ENCODE data around the gene TRMO. TPM values are rescaled to one million over a fixed set of nuclear protein-coding genes. Genes with fewer than 3 reads are reported as not detected.

The TRMO gene
- total and polyA plus RNA-seq, 9 of the 15 experiments (the other 6 are each of a cell fraction or from before 2014, with no cell fraction given) = 5.6 to 22.4 (median 16.2) TPM

DNA sequence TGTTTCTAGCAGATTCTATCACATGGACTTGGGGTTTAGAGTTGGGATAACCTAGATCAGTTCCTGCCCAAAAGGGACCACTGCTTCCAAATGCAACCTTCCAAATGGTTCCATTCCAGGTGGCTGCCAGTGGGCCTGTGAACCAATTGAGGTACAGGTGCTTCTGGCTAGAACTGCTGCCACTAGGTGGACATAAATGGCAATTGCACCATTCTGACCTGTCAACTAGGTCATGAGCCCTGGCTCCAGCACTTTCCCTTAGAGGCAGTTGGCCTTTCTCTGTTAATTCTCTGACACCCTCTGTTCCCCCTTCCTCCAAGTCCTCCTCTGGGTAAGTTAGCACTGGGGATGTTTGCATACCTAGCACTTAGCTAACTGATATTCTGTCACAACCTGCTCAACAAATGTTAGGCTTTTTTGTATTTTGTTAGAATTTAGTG, 32.3 kb upstream of the TRMO start (continued):
- TF ChIP-seq, protein P1, sequence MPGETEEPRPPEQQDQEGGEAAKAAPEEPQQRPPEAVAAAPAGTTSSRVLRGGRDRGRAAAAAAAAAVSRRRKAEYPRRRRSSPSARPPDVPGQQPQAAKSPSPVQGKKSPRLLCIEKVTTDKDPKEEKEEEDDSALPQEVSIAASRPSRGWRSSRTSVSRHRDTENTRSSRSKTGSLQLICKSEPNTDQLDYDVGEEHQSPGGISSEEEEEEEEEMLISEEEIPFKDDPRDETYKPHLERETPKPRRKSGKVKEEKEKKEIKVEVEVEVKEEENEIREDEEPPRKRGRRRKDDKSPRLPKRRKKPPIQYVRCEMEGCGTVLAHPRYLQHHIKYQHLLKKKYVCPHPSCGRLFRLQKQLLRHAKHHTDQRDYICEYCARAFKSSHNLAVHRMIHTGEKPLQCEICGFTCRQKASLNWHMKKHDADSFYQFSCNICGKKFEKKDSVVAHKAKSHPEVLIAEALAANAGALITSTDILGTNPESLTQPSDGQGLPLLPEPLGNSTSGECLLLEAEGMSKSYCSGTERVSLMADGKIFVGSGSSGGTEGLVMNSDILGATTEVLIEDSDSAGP (CRISPR knock-in tag; IDR thresholded peaks at IDR 0.05) = no peak
- TF ChIP-seq ZFP1 (CRISPR knock-in tag; IDR thresholded peaks at IDR 0.05) (no peak), RBBP5 (IDR thresholded peaks at IDR 0.05; ENCODE audit: borderline replicate concordance, insufficient read depth, low read length, poor library complexity, severe bottlenecking) (no peak), CC2D1A (IDR thresholded peaks at IDR 0.05) (peak; percentile 81; the same call in 1 of the 2 replicates), TCFL5 (CRISPR knock-in tag; conservative IDR thresholded peaks at IDR 0.05) (no peak), E2F1 (CRISPR knock-in tag; IDR thresholded peaks at IDR 0.05) (no peak), RCOR1 (IDR thresholded peaks at IDR 0.05; ENCODE audit: borderline replicate concordance in 1 of 2, low read depth in 2 of 2, low read length in 2 of 2) (peak in 1 of 2 experiments; percentile 56; a peak in 1 of 4 replicates), ARHGAP35 (IDR thresholded peaks at IDR 0.05; ENCODE audit: partially characterized antibody) (no peak), TSC22D4 (tag; IDR thresholded peaks at IDR 0.05) (no peak), ZNF512 (tag; IDR thresholded peaks at IDR 0.05) (no peak), CHAMP1 (IDR thresholded peaks at IDR 0.05) (peak; percentile 44; the same call in 1 of the 2 replicates), GABPA (tag; conservative IDR thresholded peaks at IDR 0.05; ENCODE audit: low read depth) (no peak), ESRRA (IDR thresholded peaks at IDR 0.05; ENCODE audit: borderline replicate concordance, low read depth) (no peak)
- TF ChIP-seq, protein P2, sequence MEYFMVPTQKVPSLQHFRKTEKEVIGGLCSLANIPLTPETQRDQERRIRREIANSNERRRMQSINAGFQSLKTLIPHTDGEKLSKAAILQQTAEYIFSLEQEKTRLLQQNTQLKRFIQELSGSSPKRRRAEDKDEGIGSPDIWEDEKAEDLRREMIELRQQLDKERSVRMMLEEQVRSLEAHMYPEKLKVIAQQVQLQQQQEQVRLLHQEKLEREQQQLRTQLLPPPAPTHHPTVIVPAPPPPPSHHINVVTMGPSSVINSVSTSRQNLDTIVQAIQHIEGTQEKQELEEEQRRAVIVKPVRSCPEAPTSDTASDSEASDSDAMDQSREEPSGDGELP (CRISPR knock-in tag; IDR thresholded peaks at IDR 0.05; ENCODE audit: borderline replicate concordance) = no peak
- TF ChIP-seq, protein P3, sequence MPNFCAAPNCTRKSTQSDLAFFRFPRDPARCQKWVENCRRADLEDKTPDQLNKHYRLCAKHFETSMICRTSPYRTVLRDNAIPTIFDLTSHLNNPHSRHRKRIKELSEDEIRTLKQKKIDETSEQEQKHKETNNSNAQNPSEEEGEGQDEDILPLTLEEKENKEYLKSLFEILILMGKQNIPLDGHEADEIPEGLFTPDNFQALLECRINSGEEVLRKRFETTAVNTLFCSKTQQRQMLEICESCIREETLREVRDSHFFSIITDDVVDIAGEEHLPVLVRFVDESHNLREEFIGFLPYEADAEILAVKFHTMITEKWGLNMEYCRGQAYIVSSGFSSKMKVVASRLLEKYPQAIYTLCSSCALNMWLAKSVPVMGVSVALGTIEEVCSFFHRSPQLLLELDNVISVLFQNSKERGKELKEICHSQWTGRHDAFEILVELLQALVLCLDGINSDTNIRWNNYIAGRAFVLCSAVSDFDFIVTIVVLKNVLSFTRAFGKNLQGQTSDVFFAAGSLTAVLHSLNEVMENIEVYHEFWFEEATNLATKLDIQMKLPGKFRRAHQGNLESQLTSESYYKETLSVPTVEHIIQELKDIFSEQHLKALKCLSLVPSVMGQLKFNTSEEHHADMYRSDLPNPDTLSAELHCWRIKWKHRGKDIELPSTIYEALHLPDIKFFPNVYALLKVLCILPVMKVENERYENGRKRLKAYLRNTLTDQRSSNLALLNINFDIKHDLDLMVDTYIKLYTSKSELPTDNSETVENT (CRISPR knock-in tag; IDR thresholded peaks at IDR 0.05) = no peak
- TF ChIP-seq, protein P4, sequence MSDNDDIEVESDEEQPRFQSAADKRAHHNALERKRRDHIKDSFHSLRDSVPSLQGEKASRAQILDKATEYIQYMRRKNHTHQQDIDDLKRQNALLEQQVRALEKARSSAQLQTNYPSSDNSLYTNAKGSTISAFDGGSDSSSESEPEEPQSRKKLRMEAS (CRISPR knock-in tag; IDR thresholded peaks at IDR 0.05) = 0 out of 2 replicates have a peak, but pooled peaks have one; percentile 22
